Fibroblast of skin of back (primary cell): ENCODE measurements around the gene KHSRP.
A peak's percentile ranks its signal among the peaks of the same experiment; 100 is the strongest.
"Not testable (repeated sequence)": the region's sequence is repeated elsewhere in the genome, so short reads cannot be mapped to it uniquely, and the experiment has no call there.

Experiments used
- DNase-seq: peaks from one replicate; pipeline ENCODE4 v3.0.0-alpha.2; 2013

Gene KHSRP

DNA sequence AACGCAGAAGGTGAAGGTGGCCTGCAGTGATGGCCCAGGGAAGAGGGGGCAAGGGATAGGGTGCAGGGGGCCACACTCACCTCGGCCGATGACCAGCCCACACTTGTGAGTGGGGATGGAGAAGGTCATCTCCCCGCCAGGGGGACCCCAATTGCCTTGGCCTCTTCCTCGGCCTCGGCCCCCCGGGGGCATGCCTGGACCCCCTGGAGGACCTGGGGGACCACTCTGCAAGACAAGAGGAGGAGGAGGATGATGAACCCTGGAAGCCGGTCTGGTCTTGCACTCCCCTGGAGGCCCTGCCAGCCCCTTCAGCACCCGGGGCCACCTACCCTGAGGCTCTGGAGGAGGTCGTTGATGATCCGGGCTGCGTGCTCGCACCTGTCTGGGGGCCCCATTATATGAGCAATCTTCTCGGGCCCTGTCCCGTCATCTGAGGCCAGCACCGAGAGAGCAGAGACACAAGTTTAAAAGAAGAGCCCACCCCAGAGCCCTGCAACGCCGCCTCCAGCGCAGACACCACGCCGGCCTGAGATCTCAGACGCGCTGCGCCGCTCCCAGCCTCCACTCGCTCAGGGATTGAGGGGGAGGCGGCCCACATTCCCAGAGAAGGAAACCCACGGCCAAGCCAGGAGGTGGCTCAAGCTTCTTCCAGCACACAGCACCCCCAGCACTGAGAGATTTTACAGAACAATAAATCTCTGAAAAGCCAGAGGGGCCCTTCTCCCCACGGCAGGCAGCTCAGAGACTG is 7.8 kb downstream of the KHSRP start:
- no peak for DNase-seq

DNA sequence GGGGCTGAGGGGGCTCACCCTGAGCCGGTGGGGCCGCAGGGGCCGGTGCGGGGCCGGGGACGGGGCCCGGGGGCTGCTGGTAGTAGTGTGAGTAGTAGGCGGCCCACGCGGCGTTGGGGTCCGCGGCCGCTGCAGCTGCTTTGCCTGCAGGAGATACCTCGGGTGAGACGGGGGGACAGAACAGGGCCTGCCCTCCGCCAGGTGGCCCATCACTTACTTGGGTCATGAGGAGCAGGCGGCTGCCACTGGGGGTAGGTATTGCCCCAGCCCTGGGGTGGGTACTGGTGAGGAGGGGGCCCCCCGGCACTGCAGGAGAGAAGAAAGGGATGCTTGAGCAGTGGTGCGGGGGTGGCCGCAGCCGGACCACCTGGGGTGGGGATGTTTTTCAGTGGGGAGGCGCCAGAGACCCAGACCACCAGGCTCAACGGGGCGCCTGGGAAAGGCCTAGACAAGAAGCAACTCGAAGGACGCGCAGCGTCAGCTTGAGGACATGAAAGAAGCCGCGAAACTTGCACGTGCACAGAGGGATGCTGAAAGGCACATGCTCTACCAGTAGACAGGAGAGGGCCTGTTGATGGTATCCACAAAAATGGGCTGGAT is 8.9 kb downstream of the KHSRP start:
- DNase-seq, result no peak

DNA sequence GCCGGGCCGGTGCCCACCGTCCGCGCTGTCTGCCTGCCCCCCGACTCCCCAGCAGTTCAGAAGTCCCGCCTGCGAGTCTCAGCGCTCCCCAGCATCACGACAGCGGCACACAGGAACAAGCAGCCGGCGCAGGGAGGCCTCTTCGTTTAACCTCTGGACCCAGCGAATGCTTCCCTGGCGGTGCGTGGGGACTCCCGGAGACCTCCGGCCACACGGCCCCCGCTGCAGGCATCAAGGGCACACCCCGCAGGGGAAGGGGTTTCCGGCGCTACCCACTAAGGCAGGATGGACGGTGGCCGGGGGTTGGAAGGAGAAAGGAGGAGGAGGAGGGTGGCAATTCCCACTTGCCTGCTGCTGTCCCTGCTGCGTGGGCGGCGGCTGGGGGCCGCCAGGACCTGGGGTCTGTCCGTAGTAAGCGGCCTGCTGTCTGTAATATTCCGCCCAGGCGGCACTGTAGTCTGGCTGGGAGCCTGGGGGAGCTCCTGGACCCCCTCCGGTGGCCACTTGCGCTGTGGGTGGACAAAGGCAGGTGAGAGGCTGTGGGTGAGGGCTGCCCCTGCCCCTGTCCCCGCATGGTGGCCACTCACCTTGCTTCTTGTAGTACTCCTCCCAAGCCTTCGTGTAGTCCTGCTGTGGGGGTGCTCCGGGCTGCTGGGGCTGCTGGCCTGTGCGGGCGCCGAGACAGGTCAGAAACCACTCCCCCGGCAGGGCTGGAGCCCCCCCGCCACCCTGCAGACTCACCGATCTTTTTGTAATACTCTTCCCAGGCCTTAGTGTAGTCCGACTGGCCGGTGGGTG is 9.6 kb downstream of the KHSRP start:
- no peak for DNase-seq

DNA sequence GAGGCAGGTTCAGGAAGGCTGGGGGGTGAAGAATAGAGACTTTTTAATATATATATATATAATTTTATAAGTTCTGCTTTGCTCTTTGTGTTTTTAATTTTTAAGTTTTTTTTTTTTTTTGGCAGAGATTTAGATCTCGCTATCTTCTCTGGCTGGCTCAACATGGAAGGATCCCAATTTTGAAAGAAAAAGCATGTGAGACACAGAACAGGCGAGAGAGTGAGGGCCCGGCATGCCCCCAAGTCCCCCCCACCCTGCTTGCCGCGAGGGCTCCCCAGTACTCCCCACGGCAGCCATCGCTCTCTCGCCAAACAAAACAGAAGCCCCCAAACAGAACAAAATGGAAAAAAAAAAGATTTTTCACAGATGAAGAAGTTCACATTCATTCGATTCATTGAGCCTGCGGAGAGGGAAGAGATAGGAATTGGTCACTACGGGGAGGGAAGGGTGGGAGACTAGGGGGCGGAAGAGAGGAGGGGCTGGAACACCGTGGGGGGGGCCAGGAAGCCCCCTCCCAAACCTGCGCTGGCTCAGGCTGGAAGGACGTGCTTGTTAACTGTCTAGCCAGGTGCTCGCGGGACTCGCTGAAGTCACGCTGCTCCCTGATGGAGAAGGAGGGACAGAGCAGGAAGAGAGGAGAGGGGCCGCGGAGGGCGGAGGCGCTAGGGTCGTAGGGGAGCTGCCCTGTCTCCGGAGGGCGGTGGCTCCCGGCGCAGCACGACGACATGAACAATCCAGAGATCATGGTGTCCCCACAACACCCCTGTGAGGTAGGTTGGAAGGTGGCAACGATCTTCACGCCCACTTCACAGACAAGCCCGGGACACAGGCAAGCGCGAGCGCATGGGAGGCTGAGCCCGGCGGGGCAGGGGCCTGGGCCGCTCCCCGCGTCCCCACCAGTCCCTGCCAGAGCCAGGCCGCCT is 10.6 kb downstream of the KHSRP start:
- no peak for DNase-seq

DNA sequence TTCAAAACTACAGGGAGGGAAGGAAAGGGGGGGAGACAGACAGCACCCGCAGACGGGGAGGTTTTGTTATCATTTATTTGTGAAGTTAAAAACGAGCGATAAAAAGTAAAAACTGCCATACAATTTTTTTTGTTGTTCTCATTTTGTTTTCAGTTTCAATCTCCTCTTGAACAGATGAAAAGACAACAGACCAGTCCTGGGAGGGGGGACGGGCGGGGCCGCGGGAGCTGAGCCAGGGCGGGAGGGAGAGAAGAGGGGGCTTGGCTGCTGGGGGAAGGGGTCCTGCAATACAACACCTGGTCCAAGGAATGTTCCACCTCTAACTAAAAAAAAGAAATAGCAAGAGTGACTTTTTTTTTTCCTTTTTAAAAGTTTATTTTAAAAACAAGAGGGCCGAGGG is 11.3 kb downstream of the KHSRP start:
- DNase-seq, result no peak

DNA sequence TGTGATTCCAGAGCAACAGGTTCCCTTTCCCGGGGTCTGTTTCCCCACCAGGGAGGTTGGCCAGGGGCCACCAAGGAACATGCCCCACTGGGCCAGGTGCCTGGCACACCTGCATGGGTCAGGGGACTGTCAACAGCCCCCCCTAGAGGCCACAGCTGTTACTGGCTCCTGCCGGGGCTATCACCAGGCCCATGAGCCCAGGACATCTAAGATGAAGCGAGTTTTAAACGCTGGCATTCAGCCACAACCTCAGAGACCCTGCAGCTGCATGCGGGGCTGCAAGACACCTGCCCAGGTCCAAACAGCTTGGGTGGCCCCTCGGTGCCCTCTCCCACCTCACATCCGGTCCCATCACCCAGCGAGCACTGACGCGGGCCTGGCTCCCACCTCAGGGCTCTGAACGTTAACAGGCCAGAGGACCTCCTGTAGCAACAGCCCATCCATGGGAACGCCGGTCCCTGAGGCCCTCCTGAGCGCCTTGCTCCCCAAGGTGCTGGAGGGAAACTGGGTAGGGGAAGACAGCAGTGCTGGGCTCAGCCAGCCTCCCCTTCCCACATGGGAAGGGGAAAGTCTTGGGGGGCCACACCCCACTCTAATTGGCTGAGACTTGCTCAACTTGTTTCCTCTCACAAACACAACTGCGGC is 12.0 kb downstream of the KHSRP start:
- DNase-seq, result no peak

DNA sequence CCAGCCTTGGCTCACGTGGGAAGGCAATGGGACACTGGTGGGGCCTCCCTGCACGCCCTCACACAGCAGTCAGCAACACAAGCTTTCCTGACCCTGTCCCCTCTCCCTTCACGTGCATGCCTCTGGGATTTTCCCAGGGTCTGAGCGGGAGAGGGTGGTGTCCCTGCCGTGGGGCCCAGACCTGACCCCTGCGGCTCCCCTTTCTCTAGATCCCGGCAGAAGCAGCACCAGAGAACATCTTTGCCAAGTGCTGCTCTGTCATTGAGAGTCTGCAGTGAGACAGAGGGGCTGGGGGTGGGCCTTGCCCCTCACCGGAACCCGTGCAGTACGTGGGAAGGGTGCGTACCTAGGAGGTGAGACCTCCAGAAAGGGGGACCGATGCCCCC is 12.6 kb downstream of the KHSRP start:
- no peak for DNase-seq

DNA sequence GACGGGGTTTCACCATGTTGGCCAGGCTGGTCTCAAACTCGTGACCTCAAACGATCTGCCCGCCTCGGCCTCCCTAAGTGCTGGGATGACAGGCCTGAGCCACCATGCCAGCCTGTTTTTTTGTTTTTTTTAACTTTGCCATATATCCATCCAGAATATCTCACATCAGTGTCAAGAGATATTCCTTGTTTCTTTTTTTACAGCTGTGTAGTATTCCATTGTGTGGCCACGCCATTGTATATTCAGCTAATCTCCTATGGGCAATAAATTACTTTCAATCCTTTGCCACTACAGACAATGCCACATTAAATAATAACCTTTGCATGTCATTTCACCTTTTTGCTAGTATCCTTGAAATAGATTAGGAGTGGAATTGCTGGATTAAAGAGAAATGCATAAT is 15.3 kb downstream of the KHSRP start:
- DNase-seq, result no peak

DNA sequence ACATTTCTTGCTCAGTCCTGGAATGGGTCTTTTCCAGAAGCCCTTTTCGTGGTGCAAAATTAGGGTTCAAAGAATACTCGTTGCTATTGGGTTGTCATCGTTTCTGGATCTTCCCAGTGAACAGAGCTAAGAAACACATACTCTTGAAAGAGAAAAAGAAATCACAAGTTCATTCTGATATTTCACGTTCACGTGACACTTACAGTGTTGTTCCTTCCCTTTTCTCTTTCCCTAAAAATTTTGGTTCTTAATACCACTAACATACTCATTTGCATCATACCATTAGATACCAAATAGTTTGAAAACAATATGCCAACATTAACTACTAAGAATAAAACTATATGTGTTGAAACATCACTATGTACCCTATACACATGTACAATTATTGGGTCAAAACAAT is 18.2 kb downstream of the KHSRP start:
- DNase-seq, result no peak

DNA sequence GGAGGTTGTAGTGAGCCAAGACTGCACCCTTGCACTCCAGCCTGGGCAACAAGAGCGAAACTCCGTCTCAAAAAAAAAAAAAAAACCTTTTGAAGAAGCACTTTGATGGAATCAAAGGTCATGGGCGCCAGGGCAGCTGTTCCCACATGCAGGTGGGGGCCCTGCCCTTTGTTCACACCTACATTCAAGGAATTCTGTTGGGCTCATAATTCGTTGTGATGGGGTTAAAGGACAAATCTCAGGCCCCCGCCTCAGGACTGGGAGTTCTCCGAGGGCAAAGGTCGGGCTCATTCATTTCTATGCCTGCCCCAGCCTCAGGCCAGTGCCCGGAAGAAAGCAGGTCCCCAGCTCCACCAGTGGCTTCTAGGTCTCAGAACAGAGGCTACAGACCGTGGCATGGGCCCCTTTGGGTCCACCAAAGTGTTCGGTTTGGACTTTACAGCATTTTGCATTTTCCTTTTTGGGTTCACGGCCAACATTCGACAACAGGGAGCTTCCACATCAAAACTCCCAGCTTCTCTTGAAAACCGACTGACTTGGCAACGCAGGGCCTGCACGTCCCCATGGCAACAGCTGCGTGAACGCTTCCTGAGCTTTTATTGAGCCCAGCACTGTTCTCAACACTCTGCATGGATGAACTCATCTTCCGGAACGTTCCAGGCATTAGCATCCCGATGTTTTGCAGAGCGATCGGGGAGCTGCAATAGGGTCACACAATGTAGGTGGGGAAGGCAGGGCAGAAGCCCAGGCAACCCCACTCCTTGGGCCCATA is 21.6 kb downstream of the KHSRP start:
- DNase-seq, result peak; percentile 54

DNA sequence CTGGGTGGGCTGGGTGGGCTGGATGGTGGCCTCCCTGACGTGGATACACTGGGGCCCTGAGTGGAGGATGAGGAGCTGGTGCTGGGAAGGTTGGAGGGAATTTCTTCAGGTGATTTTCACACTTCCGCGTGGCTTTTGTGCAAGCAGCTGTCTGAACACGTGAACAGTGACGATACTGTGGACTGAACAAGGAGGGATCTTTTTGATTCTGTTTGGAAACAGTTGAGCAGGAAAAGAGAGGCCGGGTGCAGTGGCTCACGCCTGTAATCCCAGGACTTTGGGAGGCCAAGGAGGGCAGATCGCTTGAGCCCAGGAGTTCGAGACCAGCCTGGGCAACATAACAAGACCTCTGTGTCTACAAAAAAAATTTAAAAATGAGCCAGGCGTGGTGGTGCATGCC is 22.6 kb downstream of the KHSRP start:
- no peak for DNase-seq

DNA sequence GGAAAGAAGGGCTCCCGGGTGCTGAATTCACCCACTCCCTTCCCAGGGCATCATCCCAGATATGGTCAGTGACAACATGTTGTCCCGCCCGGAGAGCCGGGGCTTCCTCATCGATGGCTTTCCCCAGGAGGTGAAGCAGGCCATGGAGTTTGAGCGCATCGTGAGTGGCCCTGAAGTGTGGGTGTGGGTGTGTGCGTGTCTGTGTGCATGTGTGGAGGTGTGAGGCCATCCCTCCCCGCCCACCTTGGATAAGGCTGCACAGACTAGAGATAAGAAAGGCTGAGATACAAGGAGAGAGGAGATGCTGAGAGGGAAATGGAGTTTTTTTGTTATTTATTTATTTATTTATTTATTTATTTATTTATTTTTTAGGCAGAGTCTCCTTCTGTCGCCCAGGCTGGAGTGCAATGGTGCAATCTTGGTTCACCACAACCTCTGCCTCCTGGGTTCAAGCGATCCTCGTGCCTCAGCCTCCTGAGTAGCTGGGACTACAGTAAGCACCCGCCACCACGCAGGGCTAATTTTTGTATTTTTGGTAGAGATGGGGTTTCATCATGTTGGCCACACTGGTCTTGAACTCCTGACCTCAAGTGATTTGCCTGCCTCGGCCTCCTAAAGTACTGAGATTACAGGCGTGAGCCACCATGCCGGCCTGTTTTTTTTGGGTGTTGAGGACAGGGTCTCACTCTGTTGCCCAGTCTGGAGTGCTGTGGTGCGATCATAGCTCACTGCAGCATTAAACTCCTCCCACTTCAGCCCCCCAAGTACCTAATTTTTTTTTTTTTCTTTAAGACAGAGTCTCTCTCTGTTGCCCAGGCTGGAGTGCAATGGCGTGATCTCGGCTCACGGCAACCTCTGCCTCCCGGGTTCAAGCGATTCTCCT is 24.3 kb downstream of the KHSRP start:
- not testable (repeated sequence) for DNase-seq

DNA sequence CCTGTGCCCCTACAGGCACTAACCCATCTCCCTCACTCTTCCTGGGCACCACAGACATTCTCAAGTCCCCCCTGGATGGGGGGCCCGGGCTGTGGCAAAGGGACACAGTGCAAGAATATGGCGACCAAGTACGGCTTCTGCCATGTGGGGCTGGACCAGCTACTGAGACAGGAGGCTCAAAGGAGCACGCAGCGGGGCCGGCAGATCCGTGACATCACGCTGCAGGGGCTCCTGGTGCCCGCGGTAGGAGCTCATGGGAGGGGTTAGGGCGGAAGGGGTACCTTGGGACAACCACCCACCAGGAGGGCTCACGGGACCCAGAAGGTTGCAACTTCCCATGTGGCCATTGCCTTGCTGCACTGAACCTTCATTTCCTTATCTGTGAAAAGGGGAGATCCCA is 28.3 kb downstream of the KHSRP start:
- no peak for DNase-seq

DNA sequence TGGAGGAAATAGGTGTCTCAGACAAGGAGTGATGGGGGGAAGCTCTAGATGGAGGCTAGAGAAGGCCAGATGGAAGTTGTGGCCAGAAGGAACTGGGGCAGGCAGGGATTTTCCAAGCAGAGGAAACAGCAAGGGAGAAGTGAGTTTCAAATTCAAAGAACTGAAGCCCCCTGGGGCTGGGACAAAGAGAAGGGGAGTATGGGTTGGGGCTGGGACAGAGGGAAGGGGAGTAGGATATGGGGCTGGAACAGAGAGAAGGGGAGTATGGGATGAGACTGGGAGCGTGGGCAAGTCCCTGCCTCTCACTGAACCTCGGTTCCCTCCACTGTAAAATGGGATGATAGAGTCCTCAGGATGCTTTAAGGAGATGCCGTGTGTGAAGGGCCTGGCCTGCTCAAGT is 29.8 kb downstream of the KHSRP start:
- no peak for DNase-seq

DNA sequence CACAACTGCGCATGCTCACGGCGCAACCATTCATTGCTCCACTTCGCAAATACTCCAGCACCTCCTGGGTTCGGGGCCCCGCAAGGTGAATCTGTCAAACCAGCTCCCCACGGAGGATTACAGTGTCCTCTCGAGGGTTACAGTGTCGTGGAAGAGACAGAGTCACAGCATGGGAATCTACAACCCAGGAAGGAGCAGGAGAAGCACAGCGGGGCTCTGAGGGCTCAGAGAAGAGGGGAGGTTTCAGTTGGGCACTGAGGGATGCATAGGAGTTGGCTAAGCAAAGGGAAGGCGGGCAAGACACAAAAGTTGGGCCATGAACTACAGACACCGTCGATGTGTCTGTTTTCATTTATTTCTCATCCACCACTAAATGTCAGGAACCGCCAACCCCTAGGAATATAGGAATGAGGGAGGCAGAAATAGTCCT is 30.6 kb downstream of the KHSRP start:
- DNase-seq, result no peak

DNA sequence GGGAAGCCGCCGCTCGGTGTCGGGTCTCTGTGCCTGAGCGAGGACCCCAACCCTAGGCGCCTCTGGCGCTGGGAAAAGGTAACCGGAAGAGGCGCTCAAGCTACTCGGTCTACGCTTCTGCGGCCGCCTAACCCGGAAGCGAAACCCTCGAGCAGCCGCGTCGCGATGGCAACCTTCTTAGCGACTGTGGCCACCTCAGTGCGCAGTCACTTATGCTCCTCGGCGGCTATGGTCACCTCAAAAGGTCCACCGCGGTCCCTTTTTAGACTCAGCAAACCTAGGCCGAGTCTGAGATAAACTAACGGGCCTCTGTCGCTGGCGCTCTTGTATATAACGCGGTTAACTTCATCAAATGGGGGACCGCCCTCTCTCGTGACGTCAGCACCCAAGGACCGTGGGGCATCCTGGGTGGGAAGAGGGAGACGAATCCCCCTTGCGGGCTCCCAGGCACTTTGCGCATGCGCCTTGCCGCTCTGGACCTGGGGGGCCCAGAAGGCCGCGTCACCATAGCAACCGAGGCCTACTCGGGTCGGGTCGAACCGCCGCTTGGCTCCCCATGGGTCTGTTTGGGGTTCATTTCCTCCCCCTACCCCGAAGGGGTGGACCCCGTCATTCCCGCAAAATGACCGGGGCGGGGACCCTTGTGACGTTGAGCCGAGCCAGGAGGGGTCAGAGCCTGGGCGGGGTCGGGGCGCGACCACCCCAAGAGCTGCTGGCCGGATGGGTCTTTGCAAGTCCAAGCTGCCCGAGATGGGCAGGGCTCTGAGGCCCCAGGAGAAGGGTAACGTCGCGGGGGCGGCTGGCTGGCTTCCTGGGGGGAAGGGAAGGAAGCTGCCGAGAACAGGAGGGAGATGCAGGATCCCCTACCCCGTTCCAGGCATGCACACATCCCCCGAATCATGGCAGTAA is 31.3 kb downstream of the KHSRP start, which contains the start of gene GTF2F1:
Gene GTF2F1, minus strand, starts transcription at position 91 of the 909 bp plus-strand sequence. CDS start 169 bp downstream, outside the sequence.
- DNase-seq, result peak; percentile 96

DNA sequence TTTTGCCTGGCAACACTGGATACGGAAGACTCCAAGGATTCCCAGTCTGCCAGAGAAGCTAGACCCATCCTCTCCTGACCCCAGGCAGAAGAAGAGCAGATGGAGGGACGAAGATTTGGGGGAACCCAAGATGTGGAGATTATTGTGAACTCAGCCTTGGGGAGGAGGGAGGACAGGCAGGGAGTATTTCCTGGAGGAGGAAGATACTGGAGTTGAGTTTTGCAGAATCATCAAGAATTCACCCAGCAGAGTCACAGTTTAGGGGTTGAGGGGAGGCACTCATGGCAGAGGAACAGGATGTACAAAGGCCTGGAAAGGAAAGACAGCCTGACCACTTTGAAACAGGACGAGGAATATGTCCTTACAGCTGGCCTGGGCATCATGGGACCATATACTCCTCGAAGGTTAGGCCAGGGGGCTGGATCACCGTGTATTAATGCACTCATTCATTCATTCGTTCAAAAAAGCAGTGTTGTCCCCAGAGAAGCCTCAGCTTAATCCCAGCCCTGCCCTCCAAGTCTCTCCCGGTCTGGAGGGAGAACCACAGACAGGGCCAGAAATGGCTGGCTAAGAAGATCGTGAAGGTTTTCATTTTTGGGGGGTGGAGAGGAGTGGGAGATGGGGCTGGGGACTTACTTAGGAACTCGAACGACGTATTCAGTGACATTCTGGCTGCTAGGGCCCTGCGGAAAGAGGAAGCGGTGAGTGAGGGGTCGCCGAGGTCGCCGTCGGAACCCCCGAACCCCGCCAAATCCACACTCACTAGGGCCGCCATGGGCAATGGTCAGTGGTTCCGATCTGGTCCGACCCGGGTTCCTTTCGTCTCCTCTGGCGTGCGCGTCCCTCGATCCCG is 32.2 kb downstream of the KHSRP start:
- DNase-seq, result no peak

DNA sequence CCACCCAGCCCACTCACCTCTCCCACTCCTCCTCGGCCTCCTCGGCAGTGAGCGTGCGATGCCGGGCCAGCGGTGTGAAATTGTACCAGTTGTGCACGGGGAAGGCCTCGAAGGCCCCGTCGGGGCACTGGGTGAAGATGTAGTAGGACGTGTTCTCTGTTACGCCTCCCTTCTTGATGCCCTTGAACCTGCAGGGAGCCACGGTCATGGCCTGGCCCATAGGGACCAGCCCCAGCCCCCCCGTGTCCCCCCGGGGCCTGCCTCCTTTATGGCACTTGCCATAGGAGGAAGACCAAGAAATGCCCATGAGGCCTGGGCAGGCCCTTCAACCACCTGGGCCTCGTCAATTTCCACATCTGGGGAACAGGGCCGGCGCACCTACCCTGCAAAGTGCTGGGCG is 37.2 kb downstream of the KHSRP start:
- DNase-seq, result no peak
